ENCODE data around the gene FOXI1. TPM values are rescaled to one million over a fixed set of nuclear protein-coding genes. Genes with fewer than 3 reads are reported as not detected.

Gene FOXI1
- total RNA-seq, 1 experiment from 2014 or later, result not detected

GRCh38 chr5:170151097-170151831, 45.6 kb downstream of the FOXI1 start (continued):
- TF ChIP-seq YY1 (IDR thresholded peaks at IDR 0.05; ENCODE audit: extremely low read depth, insufficient replicate concordance, low read depth, low read length), result no peak
- TF ChIP-seq CEBPB (IDR thresholded peaks at IDR 0.05; ENCODE audit: low read depth), result no peak; the same call in 1 of the 2 replicates

GRCh38 chr5:170152767-170153166, 47.1 kb downstream of the FOXI1 start:
- H3K4me2 ChIP-seq (ENCODE audit: low read length), result no peak overlapping the region
- no peaks in the 10 kb centered on the region for H3K36me3 ChIP-seq (ENCODE audit: control insufficient read depth in 1 of 2, insufficient read depth in 2 of 2, low read length in 2 of 2)
- H4K20me1 ChIP-seq (ENCODE audit: insufficient read depth), result no peaks in the 10 kb centered on the region
- ChIA-PET CTCF (no interaction called here), RAD21 (ENCODE audit: low non-redundant PET in 1 of 2, low total read pairs in 2 of 2, uncharacterized antibody in 2 of 2, unreplicated experiment in 2 of 2) (no interaction called here), POLR2A (no interaction called here)
- ATAC-seq (no peak), DNase-seq (ENCODE audit: low read depth, low spot score) (no peak)
- H3K4me1 ChIP-seq (ENCODE audit: control insufficient read depth in 1 of 2, insufficient read depth in 2 of 2, low read length in 2 of 2), result peaks cover 17 to 35% of the 10 kb centered on the region in 2 experiments
- no peaks in the 10 kb centered on the region for H3K9me3 ChIP-seq (ENCODE audit: control insufficient read depth in 1 of 2, insufficient read depth in 1 of 2, low read depth in 1 of 2, low read length in 2 of 2)
- no peak overlapping the region for H3K27ac ChIP-seq (ENCODE audit: low read depth, low read length)
- no peak overlapping the region for H3K4me3 ChIP-seq (replicated peaks in 1 of 2; ENCODE audit: low read depth in 1 of 2, low read length in 2 of 2)
- no TSS peak for BruUV-seq (replicated peaks)
- TF ChIP-seq JUND (IDR thresholded peaks at IDR 0.05) (no peak), SRF (IDR thresholded peaks at IDR 0.05; ENCODE audit: low read depth) (no peak), EGR1 (IDR thresholded peaks at IDR 0.05; ENCODE audit: low read depth) (no peak), SP1 (IDR thresholded peaks at IDR 0.05; ENCODE audit: low read depth) (no peak), CEBPB (IDR thresholded peaks at IDR 0.05; ENCODE audit: low read depth) (no peak), YY1 (IDR thresholded peaks at IDR 0.05; ENCODE audit: extremely low read depth, insufficient replicate concordance, low read depth, low read length) (no peak), RAD21 (IDR thresholded peaks at IDR 0.05; ENCODE audit: low read depth) (no peak), MAX (IDR thresholded peaks at IDR 0.05) (no peak), TCF7L2 (IDR thresholded peaks at IDR 0.05; ENCODE audit: borderline replicate concordance, extremely low read depth, insufficient read depth, insufficient read length) (no peak), ZFX (IDR thresholded peaks at IDR 0.05) (no peak), SIN3A (IDR thresholded peaks at IDR 0.05; ENCODE audit: low read depth) (no peak), CBX3 (IDR thresholded peaks at IDR 0.05; ENCODE audit: low read depth) (no peak), REST (IDR thresholded peaks at IDR 0.05; ENCODE audit: low read depth) (no peak), ZNF274 (IDR thresholded peaks at IDR 0.05; ENCODE audit: low read depth, low read length) (no peak), CTCF (IDR thresholded peaks at IDR 0.05 in 2 of 3, conservative IDR thresholded peaks at IDR 0.05 in 1 of 3; ENCODE audit: borderline replicate concordance in 1 of 3, insufficient read depth in 1 of 3, low read depth in 2 of 3, low read length in 2 of 3) (no peak)
- H3K9me2 ChIP-seq (ENCODE audit: insufficient read depth), result no peaks in the 10 kb centered on the region
- H3K27me3 ChIP-seq (ENCODE audit: insufficient read depth, low read length), result no peaks in the 10 kb centered on the region
- intact Hi-C loops (cut with micrococcal nuclease), result no loop called here
- no peaks in the 10 kb centered on the region for H3K79me2 ChIP-seq (ENCODE audit: insufficient read depth, low read length)
- H3K9ac ChIP-seq (ENCODE audit: low read length), result no peak overlapping the region
- H2AFZ ChIP-seq (ENCODE audit: low read depth, low read length, poor library complexity, severe bottlenecking), result no peak overlapping the region

All from HCT116 (cell line).